ENCODE measurements around the gene INTS1. TPM values are rescaled to one million over a fixed set of nuclear protein-coding genes. Genes with fewer than 3 reads are reported as not detected.
A peak's percentile ranks its signal among the peaks of the same experiment; 100 is the strongest.

The INTS1 gene
- total and polyA plus RNA-seq, 3 donors from 2014 or later: 142 to 185 (median 142) TPM

DNA sequence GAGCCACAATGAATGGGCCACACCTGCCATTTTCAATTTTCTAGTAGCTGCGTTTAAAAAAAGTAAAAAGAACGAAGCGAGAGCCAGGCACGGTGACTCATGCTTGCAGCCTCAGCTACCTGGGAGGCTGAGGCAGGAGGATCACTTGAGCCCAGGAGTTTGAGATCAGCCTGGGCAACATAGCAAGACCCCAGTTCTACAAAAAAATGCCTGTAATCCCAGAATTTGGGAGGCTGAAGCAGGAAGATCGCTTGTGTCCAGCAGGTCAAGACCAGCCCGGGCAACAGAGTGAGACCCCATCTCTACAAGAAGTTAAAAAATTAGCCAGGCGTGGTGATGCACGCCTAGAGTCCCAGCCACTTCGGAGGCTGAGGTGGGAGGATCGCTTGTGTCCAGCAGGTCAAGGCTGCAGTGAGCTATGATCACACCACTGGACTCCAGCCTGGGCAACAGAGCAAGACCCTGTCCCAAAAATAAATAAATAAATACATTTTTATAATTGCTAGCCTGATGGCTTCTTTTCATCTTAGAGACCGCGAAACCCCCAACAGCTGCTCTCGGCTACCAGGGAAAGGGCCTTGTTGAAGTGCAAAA is 77.0 kb downstream of the INTS1 start:
- DNase-seq: no peak
- H3K36me3 ChIP-seq (ENCODE audit: low read depth, missing control alignments): no peaks in the 10 kb centered on the region
- WGBS, 2 donors: 89% methylated on average over 13 of the region's 13 CpGs
- H3K4me1 ChIP-seq: no peaks in the 10 kb centered on the region
- intact Hi-C loops (cut with DNase I; ENCODE audit: low total_unique reads): no loop called here
- no peak for TF ChIP-seq POLR2A (IDR thresholded peaks at IDR 0.05)
- TF ChIP-seq, protein P1, sequence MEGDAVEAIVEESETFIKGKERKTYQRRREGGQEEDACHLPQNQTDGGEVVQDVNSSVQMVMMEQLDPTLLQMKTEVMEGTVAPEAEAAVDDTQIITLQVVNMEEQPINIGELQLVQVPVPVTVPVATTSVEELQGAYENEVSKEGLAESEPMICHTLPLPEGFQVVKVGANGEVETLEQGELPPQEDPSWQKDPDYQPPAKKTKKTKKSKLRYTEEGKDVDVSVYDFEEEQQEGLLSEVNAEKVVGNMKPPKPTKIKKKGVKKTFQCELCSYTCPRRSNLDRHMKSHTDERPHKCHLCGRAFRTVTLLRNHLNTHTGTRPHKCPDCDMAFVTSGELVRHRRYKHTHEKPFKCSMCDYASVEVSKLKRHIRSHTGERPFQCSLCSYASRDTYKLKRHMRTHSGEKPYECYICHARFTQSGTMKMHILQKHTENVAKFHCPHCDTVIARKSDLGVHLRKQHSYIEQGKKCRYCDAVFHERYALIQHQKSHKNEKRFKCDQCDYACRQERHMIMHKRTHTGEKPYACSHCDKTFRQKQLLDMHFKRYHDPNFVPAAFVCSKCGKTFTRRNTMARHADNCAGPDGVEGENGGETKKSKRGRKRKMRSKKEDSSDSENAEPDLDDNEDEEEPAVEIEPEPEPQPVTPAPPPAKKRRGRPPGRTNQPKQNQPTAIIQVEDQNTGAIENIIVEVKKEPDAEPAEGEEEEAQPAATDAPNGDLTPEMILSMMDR (IDR thresholded peaks at IDR 0.05): no peak
- no peak overlapping the region for H3K4me3 ChIP-seq
- H3K27ac ChIP-seq: no peak overlapping the region
- no peaks in the 10 kb centered on the region for H3K27me3 ChIP-seq
- H3K9me3 ChIP-seq: no peaks in the 10 kb centered on the region

DNA sequence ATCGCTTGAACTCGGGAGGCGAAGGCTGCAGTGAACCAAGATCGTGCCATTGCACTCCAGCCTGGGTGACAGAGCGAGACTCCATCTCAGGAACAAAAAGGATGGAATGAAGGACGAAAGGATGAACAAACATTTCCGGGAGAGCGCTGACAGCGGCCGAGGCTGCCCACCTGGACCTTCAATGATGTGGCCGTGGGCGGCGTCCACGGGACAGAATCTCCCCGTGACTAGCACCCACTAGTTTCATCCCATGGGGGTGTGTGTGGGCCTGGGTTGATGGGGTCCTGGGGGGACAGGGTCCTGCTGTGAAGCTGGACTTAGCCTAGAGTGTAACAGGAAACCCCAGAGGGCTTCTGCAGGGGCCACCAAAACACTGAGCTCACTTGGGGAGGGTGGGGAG is 77.7 kb downstream of the INTS1 start:
- no peak for DNase-seq
- TF ChIP-seq, protein P1 (IDR thresholded peaks at IDR 0.05): no peak
- no peak for TF ChIP-seq POLR2A (IDR thresholded peaks at IDR 0.05)
- Histone ChIP-seq H3K27ac (no peak overlapping the region), H3K4me1 (no peaks in the 10 kb centered on the region), H3K36me3 (ENCODE audit: low read depth, missing control alignments) (no peaks in the 10 kb centered on the region), H3K4me3 (no peak overlapping the region), H3K27me3 (no peaks in the 10 kb centered on the region), H3K9me3 (no peaks in the 10 kb centered on the region)
- 86 to 89% methylated on average over 15 of the region's 15 CpGs for WGBS, 2 donors
- intact Hi-C loops (cut with DNase I; ENCODE audit: low total_unique reads): no loop called here

DNA sequence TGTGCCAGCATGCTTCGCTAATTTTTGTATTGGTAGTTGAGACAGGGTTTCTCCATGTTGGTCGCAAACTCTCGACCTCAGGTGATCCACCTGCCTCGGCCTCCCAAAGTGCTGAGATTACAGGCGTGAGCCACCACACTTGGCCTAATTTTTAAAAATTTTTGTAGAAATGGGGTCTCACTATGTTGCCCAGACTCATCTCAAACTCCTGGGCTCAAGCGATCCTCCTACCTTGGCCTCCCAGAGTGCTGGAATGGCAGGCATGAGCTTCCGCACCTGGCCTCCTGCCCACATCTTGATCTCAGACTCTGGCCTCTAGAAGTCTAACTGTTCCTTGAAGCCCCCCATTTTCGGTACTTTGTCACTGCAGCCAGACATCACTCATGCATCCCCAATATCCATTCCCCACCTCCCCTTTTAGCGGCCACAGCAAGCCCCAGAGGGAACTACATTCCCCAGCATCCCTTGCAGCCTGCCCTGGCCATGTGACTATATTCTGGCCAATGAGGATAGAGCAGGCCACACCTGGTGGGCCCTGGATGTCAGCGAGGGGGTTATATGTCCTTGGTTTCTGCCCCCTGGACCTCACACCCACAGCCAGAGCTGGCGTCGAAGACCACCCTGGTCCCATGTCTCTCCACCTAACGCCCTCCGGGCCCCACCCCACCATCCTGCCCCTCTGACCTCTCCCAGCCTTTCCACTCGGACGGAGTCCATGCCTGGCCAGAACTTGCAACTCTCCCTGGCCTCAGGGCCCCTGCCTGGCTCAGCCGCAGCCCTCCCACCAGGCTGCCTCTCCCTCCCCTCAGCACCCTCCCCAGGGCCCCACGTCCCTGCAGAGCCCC is 78.7 kb downstream of the INTS1 start:
- Histone ChIP-seq H3K36me3 (ENCODE audit: low read depth, missing control alignments) (no peaks in the 10 kb centered on the region), H3K27me3 (no peaks in the 10 kb centered on the region), H3K27ac (no peak overlapping the region), H3K4me3 (peak overlapping the region in 1 of 2 donors; percentile 26), H3K9me3 (no peaks in the 10 kb centered on the region), H3K4me1 (no peaks in the 10 kb centered on the region)
- DNase-seq: peak; percentile 61
- TF ChIP-seq POLR2A (IDR thresholded peaks at IDR 0.05): no peak
- TF ChIP-seq, protein P1 (IDR thresholded peaks at IDR 0.05): no peak
- intact Hi-C loops (cut with DNase I; ENCODE audit: low total_unique reads): no loop called here
- WGBS, 2 donors: 57 to 62% methylated on average over 13 to 18 of the region's 18 CpGs

DNA sequence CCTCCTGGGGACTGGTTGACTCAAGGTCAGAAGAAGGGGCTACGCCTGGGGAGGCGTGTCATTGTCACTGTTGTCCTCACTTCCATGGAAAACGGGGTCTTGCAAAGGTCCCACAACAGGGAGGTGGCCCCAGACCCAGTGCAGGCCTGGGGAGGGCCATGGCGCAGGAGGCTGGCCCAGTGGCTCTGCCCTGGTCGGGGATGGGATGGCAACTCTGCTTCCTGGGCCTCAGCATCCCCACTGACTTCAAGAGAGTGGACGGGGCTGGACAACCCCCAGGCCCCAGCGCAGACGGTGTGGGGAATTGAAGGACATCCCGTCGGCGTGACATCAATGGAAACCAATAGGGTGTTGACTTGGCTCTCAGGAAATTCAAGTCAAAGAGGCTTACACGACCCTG is 80.1 kb downstream of the INTS1 start:
- TF ChIP-seq, protein P1 (IDR thresholded peaks at IDR 0.05): no peak
- no peak for TF ChIP-seq POLR2A (IDR thresholded peaks at IDR 0.05)
- Histone ChIP-seq H3K4me3 (no peak overlapping the region), H3K27ac (no peak overlapping the region), H3K36me3 (ENCODE audit: low read depth, missing control alignments) (no peaks in the 10 kb centered on the region), H3K27me3 (no peaks in the 10 kb centered on the region), H3K9me3 (no peaks in the 10 kb centered on the region), H3K4me1 (no peaks in the 10 kb centered on the region)
- DNase-seq: no peak
- 83 to 84% methylated on average over 11 to 12 of the region's 12 CpGs for WGBS, 2 donors
- intact Hi-C loops (cut with DNase I; ENCODE audit: low total_unique reads): no loop called here

Measured in testis (tissue), 3 donors.